ENCODE measurements around the gene TRAF2.

TRAF2 gene

DNA sequence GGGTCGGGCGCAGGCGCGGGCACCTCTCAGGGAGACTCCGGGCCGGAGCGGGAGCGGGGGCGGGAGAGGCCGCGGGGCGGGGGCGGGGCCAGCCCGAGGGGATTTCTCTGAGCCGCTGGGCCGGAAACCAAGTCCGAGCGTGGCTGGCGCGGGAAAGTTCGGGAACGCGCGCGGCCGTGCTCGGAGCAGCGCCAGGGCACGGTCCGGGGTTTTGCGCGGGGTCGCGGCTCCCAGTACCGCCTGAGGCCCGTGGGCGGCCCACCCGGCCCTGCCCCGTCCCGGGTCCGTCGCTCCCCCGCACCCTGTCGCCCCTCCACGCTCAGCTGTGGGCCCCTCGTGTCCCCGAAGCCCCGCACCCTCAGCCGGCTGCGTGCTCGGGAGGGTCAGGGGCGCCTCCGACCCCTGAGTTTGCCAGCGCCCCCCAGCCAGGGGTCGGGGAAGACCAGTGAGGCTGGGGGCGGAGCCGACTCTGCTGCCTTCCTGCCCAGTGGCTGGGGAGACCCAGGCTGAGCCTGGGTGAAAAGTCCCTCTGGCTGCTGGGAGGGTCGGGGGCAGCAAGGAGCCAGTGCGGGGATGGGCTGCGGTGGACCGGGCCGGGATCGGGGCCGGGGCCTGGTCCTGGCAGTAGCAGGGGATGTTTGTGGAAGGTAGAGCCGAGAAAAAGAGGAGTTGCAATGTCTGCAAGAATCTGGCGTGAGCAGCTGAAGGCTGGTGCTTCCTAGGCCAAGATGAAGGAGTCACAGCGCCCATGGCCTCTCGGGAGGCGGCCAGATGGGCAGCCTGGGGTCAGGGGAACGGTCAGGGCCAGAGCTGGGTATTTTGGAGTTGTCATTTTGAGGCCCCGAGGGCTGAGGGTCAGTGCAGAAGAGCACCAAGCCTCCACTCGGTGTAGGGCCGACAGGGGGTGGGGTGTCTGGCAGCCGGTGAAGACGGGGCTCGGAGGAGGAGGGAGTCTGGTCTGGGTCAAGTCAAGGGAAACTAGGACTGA lies 588 bp downstream of the TRAF2 start:
- DNase-seq, result no peak

DNA sequence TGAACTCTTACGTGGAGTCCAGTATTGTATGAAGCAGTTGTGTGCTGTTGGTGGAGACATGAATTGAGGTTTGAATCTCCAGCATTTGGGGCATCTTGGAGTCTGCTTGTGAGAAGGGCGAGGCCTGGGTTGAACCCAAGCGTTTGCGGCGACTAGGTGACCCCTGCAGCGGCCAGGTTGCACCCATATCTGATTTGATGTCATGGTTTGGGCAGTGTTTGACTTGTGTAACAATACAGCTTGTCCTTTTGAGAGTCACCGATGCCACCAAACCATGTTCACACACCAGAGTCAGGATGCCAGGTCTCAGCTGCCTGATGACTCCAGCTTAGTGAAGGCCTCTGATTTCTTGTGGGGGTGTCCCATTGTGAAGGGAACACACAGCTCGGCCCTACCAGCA lies 2.1 kb downstream of the TRAF2 start:
- no peak for DNase-seq

DNA sequence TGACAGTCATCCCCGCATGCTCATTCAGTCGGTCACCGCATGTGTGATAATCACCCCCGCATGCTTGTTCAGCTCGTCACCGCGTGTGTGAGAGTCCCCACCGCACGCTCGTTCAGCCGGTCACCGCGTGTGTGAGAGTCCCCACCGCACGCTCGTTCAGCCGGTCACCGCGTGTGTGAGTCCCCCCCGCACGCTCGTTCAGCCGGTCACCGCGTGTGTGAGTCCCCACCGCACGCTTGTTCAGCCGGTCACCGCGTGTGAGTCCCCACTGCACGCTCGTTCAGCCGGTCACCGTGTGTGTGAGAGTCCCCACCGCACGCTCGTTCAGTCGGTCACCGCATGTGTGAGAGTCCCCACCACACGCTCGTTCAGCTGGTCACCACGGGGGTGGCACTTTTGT lies 3.5 kb downstream of the TRAF2 start:
- DNase-seq, result no peak

GRCh38 chr9:136890661-136891060 lies 4.3 kb downstream of the TRAF2 start:
- DNase-seq, result no peak

DNA sequence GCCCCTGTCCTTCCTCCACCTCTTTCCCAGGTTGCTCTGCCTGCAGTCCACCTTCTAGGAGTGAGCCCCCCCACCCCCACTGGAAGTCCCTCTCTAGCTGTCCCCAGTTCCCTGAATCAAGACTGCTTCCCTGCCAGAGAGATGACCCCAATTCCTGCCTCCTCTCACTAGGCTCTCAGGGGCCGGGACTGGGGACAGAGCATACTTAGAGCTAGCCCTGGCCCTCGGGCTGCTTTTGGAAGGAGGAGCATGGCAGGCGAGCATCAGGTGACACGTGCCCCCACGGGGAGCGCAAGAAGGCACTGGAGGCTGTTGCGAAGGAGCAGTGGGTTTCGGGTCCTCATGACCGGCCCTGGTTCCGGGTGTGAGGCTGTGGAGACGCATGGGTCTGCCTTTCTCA lies 9.7 kb downstream of the TRAF2 start:
- no peak for DNase-seq

DNA sequence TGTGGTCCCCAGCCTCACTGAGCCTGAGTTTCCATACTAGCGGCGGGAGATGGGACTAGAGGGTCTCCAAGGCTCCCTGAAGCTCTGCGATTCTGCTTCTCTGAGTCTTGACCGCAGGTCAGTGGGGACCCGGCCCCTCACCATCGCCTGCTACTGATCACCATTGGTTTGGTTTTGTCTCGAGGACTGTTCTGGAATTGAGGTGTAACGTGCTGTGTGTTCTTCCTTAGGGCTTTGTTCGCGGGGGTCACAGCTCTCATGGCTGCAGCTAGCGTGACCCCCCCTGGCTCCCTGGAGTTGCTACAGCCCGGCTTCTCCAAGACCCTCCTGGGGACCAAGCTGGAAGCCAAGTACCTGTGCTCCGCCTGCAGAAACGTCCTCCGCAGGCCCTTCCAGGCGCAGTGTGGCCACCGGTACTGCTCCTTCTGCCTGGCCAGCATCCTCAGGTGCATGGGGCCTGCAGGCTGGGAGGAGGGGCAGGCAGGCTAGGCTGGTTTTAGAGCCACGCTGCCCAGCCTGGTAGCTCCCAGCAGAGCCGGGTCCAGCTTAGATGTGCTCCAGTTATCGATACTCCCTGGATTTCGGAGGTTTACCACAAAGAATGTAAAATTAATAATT lies 12.3 kb downstream of the TRAF2 start:
- no peak for DNase-seq

GRCh38 chr9:136899196-136899595 lies 12.9 kb downstream of the TRAF2 start:
- no peak for DNase-seq

DNA sequence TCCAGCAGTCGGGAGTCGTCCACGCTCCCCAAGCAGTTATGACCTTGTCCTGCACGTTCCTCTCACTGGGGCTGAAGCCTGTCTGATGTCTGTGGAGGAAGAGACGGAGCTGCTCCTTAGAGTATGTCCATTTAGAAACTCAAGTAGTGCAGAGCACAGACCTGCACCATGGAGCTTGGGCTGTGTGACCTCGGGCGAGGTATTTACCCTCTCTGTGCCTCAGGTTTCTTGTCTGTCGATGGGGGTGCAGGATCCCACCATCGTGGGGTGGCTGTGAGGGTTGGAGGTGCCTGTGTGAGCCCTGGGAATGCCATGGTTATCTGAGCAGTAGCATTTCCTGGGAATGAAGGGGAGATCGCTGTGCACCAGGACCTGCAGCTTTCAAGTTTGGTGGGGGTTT lies 14.2 kb downstream of the TRAF2 start:
- no peak for DNase-seq

GRCh38 chr9:136900988-136901515 lies 14.7 kb downstream of the TRAF2 start:
- no peak for DNase-seq

DNA sequence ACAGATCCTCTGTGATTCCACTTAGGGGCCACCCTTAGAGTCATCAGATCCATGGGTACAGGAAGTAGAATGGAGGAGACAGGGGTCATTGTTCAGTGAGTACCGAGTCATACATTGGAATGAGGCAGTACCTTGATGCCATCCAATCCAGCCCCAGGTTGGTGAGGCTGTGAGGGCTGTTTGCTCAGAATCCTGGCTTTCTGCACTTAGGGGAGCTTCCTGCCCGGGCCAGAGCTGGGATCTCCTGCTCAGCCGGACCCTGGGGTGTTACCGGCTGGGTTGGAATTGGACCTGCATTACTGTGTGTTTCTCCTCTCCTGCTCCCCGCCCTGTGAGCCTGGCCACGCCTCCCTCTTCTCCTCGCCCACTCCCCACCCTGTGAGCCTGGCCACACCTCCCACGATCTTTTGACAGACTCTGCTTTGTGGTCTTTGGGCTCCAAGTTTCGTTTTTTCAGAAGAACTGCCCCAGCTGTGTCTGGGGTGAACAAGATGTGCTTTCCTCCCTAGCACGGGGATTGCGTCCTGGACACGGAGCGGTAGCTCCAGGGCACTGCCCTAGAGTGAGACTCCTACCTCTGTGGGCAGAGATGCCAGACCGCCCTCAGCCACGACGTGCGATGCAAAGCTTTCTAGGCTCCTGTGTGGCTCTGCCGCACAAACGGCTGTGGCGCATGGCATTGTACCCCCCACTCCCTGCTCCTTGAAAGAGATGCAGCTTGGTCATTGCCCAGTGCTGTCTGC lies 15.4 kb downstream of the TRAF2 start:
- no peak for DNase-seq

DNA sequence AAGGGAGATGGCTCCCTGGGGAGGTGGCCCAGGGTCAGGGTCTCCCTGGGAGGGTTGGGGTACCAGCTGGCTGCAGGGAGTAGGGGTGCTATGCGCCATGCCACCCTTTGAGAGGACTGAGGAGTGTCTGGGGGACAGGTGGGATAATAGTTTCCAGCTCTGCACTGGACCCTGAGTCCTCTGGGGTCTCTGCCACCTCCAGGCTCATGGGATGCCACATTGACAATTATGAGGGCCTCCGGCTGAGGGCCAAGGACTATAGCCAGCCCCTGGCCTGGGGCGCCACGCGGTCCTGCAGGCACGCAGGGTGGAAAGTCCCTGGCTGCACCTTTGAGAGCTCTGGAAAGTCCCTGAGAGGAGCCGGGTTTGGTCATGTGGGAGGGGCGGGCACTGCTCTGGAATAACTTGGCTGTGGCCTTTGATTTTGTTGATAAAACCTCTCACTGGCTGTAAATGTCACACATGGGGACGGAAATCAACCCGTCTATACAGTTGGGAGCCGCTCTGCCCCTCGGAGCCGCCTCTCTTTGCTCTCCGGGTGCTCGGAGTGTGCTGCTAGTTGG lies 16.0 kb downstream of the TRAF2 start:
- no peak for DNase-seq

DNA sequence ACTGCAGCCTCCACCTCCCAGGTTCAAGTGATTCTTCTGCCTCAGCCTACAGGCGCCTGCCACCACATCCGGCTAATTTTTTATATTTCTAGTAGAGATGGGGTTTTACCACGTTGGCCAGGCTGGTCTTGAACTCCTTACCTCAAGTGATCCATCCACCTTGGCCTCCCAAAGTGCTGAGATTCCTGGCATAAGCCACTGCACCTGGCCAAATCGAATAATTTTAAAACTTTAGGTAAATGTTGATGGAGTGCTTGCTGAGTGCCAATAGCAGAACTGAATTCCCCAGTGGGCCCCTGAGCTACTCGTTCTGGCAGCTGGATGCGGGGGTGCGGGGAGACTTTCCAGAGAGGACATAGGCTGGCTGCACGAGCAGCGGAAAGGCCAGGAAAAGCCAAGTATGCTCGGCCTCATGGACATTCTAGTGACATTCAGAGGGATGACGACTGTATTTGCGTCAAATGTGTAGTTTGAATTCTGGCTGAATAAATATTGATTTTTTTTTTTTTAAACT lies 16.8 kb downstream of the TRAF2 start:
- no peak for DNase-seq

DNA sequence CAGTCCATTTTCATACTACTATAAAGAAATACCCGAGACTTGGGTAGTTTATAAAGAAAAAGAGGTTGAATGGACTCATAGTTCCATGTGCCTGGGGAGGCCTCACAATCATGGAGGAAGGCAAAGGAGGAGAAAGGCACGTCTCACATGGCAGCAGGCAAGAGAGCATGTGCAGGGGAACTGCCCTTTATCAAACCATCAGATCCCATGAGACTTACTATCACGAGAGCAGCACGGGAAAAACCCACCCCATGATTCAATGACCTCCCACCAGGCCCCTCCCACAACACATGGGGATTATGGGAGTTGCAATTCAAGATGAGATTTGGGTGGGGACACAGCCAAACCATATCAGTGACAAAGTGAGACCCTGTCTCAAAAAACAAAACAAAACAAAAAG lies 19.9 kb downstream of the TRAF2 start:
- no peak for DNase-seq

GRCh38 chr9:136907011-136907914 lies 20.9 kb downstream of the TRAF2 start:
- no peak for DNase-seq

GRCh38 chr9:136910197-136910900 lies 24.0 kb downstream of the TRAF2 start:
- no peak for DNase-seq

DNA sequence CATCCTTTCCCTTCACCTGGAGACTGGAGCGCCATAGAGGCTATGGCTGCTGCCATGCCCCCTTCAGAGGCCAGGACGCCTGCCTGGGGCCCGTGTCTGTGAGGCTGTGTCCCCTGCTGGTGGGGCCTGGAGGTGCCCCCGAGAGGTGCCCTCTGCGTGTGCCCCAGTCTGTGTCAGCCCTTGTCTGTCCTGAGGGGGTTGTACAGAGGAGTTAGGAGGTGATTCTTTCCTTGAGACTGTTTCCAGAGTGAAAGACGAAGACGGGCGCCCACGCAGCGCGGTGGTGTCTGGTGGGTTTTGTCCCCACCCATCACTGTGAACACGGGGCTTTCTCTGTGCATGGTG lies 24.6 kb downstream of the TRAF2 start:
- no peak for DNase-seq

DNA sequence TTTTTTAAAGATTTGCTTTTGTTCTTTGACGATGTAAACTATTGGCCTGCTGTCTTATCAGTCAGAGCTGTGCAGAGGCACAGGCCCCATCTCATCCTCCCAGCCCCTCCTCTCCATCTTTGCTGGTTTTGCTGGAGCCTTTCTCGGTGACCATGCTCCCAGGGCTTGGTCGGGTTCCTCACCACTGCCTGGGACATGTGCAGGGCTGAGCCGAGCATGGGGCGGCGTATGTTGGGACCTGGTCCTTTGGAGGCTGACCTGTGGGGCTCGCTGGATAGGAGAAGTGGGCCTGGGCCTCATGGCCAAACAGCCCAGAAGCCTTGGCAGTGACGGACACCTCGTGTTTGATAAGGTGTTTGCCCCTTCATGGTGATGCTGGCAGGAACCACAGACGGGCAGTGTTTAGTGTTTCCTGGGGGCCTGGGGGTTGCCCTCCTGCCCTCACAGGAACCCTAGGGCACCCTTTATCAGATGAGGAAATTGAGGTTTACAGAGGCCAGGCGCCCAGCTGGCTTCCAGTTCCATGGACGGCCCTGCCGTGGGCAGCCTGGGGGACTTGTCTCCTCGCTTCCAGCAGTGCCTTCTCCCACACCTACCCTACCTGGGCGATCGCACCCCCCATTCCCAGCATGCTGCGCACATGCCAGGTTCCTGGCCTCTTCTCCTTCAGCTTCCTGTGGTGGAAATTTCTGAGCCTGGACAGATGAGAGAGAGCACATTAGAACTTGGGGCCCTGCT lies 27.6 kb downstream of the TRAF2 start:
- DNase-seq, result no peak

DNA sequence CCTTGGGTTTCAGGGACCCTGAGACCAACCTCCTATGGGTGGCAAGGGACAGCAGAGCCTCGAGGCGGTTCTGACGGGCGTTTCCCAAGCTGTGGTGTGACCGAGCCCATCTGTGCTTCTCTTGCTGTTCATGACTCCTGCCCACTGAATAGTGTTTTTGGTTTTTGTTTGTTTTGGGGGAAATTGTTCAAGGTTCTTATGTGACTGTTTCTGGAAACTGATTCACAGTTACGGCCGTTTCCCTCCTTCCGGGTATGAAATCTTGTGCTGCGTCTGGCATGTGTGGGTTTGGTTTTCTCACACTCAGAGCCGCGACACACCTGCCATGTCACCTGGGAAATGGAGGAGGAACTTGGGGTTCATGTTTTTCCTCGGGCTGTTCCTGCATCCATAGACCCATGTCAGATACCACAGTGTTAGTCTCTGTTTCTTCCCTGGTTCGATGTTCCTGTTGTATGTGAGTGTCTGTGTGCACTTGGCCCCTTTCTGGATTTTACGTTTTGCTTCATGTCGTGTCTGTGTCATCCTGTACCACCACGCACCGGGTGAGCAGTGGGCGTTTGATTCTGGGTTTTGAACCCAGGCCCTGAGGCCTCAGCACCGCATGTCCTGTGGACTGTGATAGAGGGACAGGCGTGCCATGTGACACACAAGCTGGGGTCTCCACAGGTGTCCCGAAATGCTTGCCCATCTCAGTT lies 29.5 kb downstream of the TRAF2 start:
- no peak for DNase-seq

- no peak for DNase-seq
Measured at GRCh38 chr9:136916330-136917184, 30.2 kb downstream of the TRAF2 start.

Data from NCI-H1436 treated with DMSO at 0.1 percent for 48 hours (cell line).